Peyer's patch (tissue), 4 donors: ENCODE data around the gene TEX51. TPM values are rescaled to one million over a fixed set of nuclear protein-coding genes. Genes with fewer than 3 reads are reported as not detected.

Experiments
- DNase-seq, 3 donors: peaks; one replicate each; pipeline ENCODE4 v3.0.0-alpha.2; 2017 to 2019
- H3K27ac ChIP-seq, 4 donors: fragments of 200-600 bp; sonication (generic); one replicate each; pipeline ENCODE4 v1.5.1; 2016 to 2019
- H3K27me3 ChIP-seq, 2 donors: fragments of 200-600 bp; sonication (generic); one replicate each; pipeline ENCODE4 v1.5.1; 2019
- H3K36me3 ChIP-seq, 3 donors: fragments of 200-600 bp; sonication (generic); one replicate each; pipeline ENCODE4 v1.5.1; 2016 to 2019
- H3K4me1 ChIP-seq, 4 donors: fragments of 200-600 bp; sonication (generic); one replicate each; pipeline ENCODE4 v1.5.1; 2016 to 2019
- H3K4me3 ChIP-seq, 4 donors: fragments of 200-600 bp; sonication (generic); 1 replicate in 3 of 4; 2 replicates in 1 of 4; pipeline ENCODE4 v1.5.1; 2016 to 2019; ENCODE audit warnings: mild to moderate bottlenecking in 1 of 4
- H3K9me3 ChIP-seq, 4 donors: fragments of 200-600 bp; sonication (generic); one replicate each; pipeline ENCODE4 v1.5.1; 2016 to 2019; ENCODE audit warnings: mild to moderate bottlenecking in 1 of 4
- POLR2A ChIP-seq, 2 donors: fragments of 450-650 bp; IDR thresholded peaks; one replicate each; pipeline ENCODE4 v1.5.1; 2017; ENCODE audit warnings: antibody characterized with exemption in 2 of 2, mild to moderate bottlenecking in 2 of 2, moderate library complexity in 2 of 2
- total RNA-seq, 4 donors: library from RNA; depleted of rRNA; stranded (reverse); fragments of >200 nt; gene quantifications; one replicate each; pipeline ENCODE4 v1.1.0, GENCODE V29; 2016
- TF ChIP-seq, protein P1 (sequence below), 6 experiments: fragments of 450-650 bp in 4 of 6; fragments of 200-600 bp in 2 of 6; sonication (generic) in 1 of 6; IDR thresholded peaks; one replicate each; pipeline ENCODE4 v1.5.1; 2017 to 2019; ENCODE audit warnings: antibody characterized with exemption in 6 of 6, mild to moderate bottlenecking in 3 of 6, moderate library complexity in 1 of 6

The TEX51 gene
- total RNA-seq, 4 donors from 2014 or later: not detected

- TF ChIP-seq, protein P1, sequence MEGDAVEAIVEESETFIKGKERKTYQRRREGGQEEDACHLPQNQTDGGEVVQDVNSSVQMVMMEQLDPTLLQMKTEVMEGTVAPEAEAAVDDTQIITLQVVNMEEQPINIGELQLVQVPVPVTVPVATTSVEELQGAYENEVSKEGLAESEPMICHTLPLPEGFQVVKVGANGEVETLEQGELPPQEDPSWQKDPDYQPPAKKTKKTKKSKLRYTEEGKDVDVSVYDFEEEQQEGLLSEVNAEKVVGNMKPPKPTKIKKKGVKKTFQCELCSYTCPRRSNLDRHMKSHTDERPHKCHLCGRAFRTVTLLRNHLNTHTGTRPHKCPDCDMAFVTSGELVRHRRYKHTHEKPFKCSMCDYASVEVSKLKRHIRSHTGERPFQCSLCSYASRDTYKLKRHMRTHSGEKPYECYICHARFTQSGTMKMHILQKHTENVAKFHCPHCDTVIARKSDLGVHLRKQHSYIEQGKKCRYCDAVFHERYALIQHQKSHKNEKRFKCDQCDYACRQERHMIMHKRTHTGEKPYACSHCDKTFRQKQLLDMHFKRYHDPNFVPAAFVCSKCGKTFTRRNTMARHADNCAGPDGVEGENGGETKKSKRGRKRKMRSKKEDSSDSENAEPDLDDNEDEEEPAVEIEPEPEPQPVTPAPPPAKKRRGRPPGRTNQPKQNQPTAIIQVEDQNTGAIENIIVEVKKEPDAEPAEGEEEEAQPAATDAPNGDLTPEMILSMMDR (IDR thresholded peaks at IDR 0.05): no peak
- TF ChIP-seq POLR2A (IDR thresholded peaks at IDR 0.05): no peak
- no peak overlapping the region for H3K27ac ChIP-seq
- H3K4me1 ChIP-seq: no peaks in the 10 kb centered on the region
- H3K27me3 ChIP-seq: no peaks in the 10 kb centered on the region
- H3K9me3 ChIP-seq: no peaks in the 10 kb centered on the region
- DNase-seq: peak in 1 of 3 donors; percentile 8
- no peak overlapping the region for H3K4me3 ChIP-seq
- H3K36me3 ChIP-seq: no peaks in the 10 kb centered on the region
Observed at GRCh38 chr2:126906781-126907180, 8.1 kb downstream of the TEX51 start.

- Histone ChIP-seq H3K4me3 (no peak overlapping the region), H3K36me3 (no peaks in the 10 kb centered on the region), H3K27ac (no peak overlapping the region), H3K27me3 (no peaks in the 10 kb centered on the region), H3K9me3 (no peaks in the 10 kb centered on the region), H3K4me1 (no peaks in the 10 kb centered on the region)
- DNase-seq: peak in 1 of 3 donors; percentile 17
- TF ChIP-seq, protein P1 (IDR thresholded peaks at IDR 0.05): no peak
- TF ChIP-seq POLR2A (IDR thresholded peaks at IDR 0.05): no peak
Observed at GRCh38 chr2:126907671-126908070, 9.0 kb downstream of the TEX51 start.

DNA sequence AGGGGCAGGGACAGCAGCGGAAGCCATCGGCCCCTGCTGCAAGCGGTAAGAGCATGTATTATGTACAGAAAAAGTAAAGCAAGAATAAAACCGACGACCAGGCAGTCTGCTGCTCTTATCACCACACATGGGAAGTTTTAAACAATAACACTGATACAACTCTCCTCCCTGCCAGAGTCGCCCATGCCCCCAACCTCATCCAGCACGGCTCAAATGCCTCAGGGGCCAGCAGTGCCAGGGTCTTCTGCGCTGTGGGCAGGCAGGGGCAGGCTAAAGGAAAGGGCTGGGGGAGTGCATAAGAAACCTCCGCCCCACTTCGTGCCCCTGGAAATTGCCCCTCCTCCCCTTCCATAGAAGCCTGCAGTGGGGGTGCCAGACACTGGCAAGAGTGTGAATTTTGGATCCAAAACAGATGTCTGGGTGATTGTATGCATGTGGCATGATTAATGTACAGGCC lies 10.1 kb downstream of the TEX51 start:
- no peaks in the 10 kb centered on the region for H3K9me3 ChIP-seq
- no peak overlapping the region for H3K27ac ChIP-seq
- TF ChIP-seq, protein P1 (IDR thresholded peaks at IDR 0.05): no peak
- no peak for TF ChIP-seq POLR2A (IDR thresholded peaks at IDR 0.05)
- H3K4me1 ChIP-seq: no peaks in the 10 kb centered on the region
- no peak overlapping the region for H3K4me3 ChIP-seq
- H3K27me3 ChIP-seq: no peaks in the 10 kb centered on the region
- no peaks in the 10 kb centered on the region for H3K36me3 ChIP-seq
- peak in 1 of 3 donors; percentile 13 for DNase-seq

DNA sequence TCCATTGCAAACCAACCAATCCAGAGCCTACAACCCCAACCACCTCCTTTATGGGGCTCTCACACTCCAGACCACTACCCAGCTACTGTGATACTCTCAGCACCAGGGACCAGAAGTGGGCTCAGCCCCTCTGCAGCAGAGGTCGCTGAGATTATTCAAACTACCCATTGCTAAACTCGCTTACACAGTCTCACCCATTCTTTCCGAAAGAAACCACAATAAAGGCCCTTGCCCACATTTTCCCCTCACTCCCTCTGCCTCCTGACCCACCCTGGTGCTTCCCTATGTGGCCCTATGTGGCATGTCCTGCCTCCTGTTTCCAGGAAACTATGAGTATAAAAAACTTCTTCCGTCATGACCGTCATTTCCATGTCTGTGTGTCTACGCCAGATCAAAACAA lies 10.7 kb downstream of the TEX51 start:
- DNase-seq: no peak
- H3K4me3 ChIP-seq: no peak overlapping the region
- no peak for TF ChIP-seq POLR2A (IDR thresholded peaks at IDR 0.05)
- TF ChIP-seq, protein P1 (IDR thresholded peaks at IDR 0.05): no peak

DNA sequence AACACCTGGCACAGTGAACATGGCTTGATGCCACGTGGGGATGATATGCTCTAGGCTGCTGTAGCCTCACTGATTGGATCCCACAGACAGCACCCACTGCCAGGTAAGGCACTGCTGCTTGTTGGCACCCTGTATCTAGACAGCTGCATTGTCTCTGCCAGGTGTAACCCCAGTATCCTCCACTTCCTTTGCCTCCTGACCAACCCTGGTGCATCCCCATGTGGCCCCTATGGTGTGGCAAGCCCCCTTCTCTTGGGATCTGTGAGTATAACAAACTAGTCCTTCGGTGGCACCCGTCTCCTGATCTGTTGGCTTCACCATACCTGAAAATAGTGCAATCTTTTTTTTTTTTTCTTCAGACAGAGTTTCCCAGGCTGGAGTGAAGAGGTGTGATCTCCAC lies 11.1 kb downstream of the TEX51 start:
- Histone ChIP-seq H3K36me3 (no peaks in the 10 kb centered on the region), H3K27ac (no peak overlapping the region), H3K27me3 (no peaks in the 10 kb centered on the region), H3K4me3 (no peak overlapping the region), H3K9me3 (no peaks in the 10 kb centered on the region), H3K4me1 (no peaks in the 10 kb centered on the region)
- DNase-seq: peak in 1 of 3 donors; percentile 40
- no peak for TF ChIP-seq POLR2A (IDR thresholded peaks at IDR 0.05)
- TF ChIP-seq, protein P1 (IDR thresholded peaks at IDR 0.05): no peak

More for the DNA sequence above, 10.7 kb downstream of the TEX51 start:
- no peaks in the 10 kb centered on the region for H3K9me3 ChIP-seq
- no peaks in the 10 kb centered on the region for H3K4me1 ChIP-seq
- H3K27me3 ChIP-seq: no peaks in the 10 kb centered on the region
- no peaks in the 10 kb centered on the region for H3K36me3 ChIP-seq
- H3K27ac ChIP-seq: no peak overlapping the region

DNA sequence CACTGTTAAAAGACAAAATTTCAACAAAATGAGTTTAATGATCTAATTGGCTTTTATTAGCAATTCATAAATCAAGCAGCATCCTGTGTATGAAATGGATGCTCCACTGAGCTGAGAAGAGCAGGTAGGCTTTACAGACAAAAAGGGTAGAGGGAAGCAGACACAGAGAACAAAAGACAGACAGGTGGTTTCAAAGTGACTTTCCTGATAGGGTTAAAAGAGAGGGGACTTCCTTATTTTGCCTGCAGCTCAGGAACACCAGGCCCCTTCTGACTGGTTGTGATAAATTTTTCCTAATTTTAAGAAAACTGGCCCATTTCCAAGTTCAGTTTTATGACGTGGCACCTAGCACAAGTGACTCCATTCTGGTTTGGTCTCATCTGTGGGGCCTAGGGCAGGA lies 11.9 kb downstream of the TEX51 start:
- DNase-seq: no peak
- H3K27ac ChIP-seq: no peak overlapping the region
- no peaks in the 10 kb centered on the region for H3K9me3 ChIP-seq
- H3K4me3 ChIP-seq: no peak overlapping the region
- no peaks in the 10 kb centered on the region for H3K36me3 ChIP-seq
- no peaks in the 10 kb centered on the region for H3K4me1 ChIP-seq
- no peaks in the 10 kb centered on the region for H3K27me3 ChIP-seq
- no peak for TF ChIP-seq POLR2A (IDR thresholded peaks at IDR 0.05)
- TF ChIP-seq, protein P1 (IDR thresholded peaks at IDR 0.05): no peak
